GM12878 (cell line): ENCODE results near the gene NSUN7. TPM values are rescaled to one million over a fixed set of nuclear protein-coding genes. Genes with fewer than 3 reads are reported as not detected.

Experiments
- CBX5 ChIP-seq: sonication (generic); IDR thresholded peaks from 2 replicates; pipeline ENCODE4 v1.6.1; 2016; ENCODE audit warnings: low read depth, moderate library complexity, mild to moderate bottlenecking, inconsistent platforms
- CREB1 ChIP-seq: IDR thresholded peaks from 2 replicates; pipeline ENCODE4 v1.6.1; 2012; ENCODE audit warnings: low read depth, mild to moderate bottlenecking, inconsistent platforms
- CTCF ChIP-seq, 3 experiments: IDR thresholded peaks in 2 of 3; conservative IDR thresholded peaks in 1 of 3; 2 replicates each; pipeline ENCODE4 v1.5.1; 2011; ENCODE audit warnings: low read depth in 3 of 3, low read length in 3 of 3, mild to moderate bottlenecking in 3 of 3, control low read depth in 2 of 3, moderate library complexity in 2 of 3, inconsistent platforms in 1 of 3, mixed read lengths in 1 of 3; ENCODE audit not compliant: control insufficient read depth in 2 of 3, insufficient read depth in 1 of 3; ENCODE audit errors: extremely low read depth in 1 of 3
- IKZF1 ChIP-seq: fragments of 450-650 bp; conservative IDR thresholded peaks from 2 replicates; pipeline ENCODE4 v1.6.1; 2017; ENCODE audit warnings: antibody characterized with exemption, mild to moderate bottlenecking
- IKZF2 ChIP-seq, 2 experiments: fragments of 450-650 bp; IDR thresholded peaks; 2 replicates each; pipeline ENCODE4 v1.6.1; 2017; ENCODE audit warnings: mild to moderate bottlenecking in 2 of 2, moderate library complexity in 2 of 2
- MLLT1 ChIP-seq: fragments of 450-650 bp; IDR thresholded peaks from 2 replicates; pipeline ENCODE4 v1.6.1; 2016; ENCODE audit warnings: mild to moderate bottlenecking
- NFYA ChIP-seq: IDR thresholded peaks from 2 replicates; pipeline ENCODE4 v1.6.1; 2011; ENCODE audit warnings: low read depth, mild to moderate bottlenecking, low read length, improper control_type of control experiment, borderline replicate concordance
- NR2C1 ChIP-seq: fragments of 450-650 bp; IDR thresholded peaks from 2 replicates; pipeline ENCODE4 v1.6.1; 2017; ENCODE audit warnings: antibody characterized with exemption, mild to moderate bottlenecking, moderate library complexity
- POLR2AphosphoS2 ChIP-seq: IDR thresholded peaks from 2 replicates; pipeline ENCODE4 v1.6.1; 2011; ENCODE audit warnings: low read depth, mild to moderate bottlenecking, low read length, improper control_type of control experiment, moderate library complexity
- RAD21 ChIP-seq: IDR thresholded peaks from 2 replicates; pipeline ENCODE4 v1.6.1; 2011; ENCODE audit warnings: mild to moderate bottlenecking, low read depth, low read length, moderate library complexity; ENCODE audit not compliant: insufficient read depth
- SMC3 ChIP-seq: IDR thresholded peaks from 2 replicates; pipeline ENCODE4 v1.6.1; 2011; ENCODE audit warnings: low read length, improper control_type of control experiment, borderline replicate concordance
- SUZ12 ChIP-seq: fragments of 200-600 bp; sonication (generic); IDR thresholded peaks from one replicate; pipeline ENCODE4 v1.6.1; 2018; ENCODE audit warnings: antibody characterized with exemption, mild to moderate bottlenecking; ENCODE audit not compliant: unreplicated experiment
- TBL1XR1 ChIP-seq: IDR thresholded peaks from 2 replicates; pipeline ENCODE4 v1.6.1; 2012; ENCODE audit warnings: low read depth, low read length, improper control_type of control experiment
- TCF12 ChIP-seq: IDR thresholded peaks from 2 replicates; pipeline ENCODE4 v1.6.1; 2011; ENCODE audit warnings: low read depth, mild to moderate bottlenecking, low read length
- TCF3 ChIP-seq: IDR thresholded peaks from 2 replicates; pipeline ENCODE4 v1.6.1; 2012; ENCODE audit warnings: low read depth, mild to moderate bottlenecking, low read length, borderline replicate concordance; ENCODE audit not compliant: insufficient read depth
- WRNIP1 ChIP-seq: IDR thresholded peaks from 2 replicates; pipeline ENCODE4 v1.6.1; 2011; ENCODE audit warnings: low read depth, low read length, improper control_type of control experiment, borderline replicate concordance
- YBX1 ChIP-seq: fragments of 450-650 bp; IDR thresholded peaks from 2 replicates; pipeline ENCODE4 v1.6.1; 2016; ENCODE audit warnings: antibody characterized with exemption
- YY1 ChIP-seq: IDR thresholded peaks from 2 replicates; pipeline ENCODE4 v1.6.1; 2011; ENCODE audit warnings: low read depth, mild to moderate bottlenecking, low read length
- ZNF207 ChIP-seq: fragments of 450-650 bp; IDR thresholded peaks from 2 replicates; pipeline ENCODE4 v1.6.1; 2014; ENCODE audit warnings: antibody characterized with exemption, mild to moderate bottlenecking, borderline replicate concordance
- ZNF217 ChIP-seq: fragments of 450-650 bp; IDR thresholded peaks from 2 replicates; pipeline ENCODE4 v1.6.1; 2017; ENCODE audit warnings: antibody characterized with exemption, mild to moderate bottlenecking
- polyA plus RNA-seq, 11 experiments: library from polyadenylated mRNA; depleted of rRNA in 4 of 11; unstranded in 6 of 11; stranded (reverse) in 5 of 11; fragments of >200 nt; fragmentation: Nextera tagmentation in 4 of 11; fragmentation: Illumina TruSeq in 1 of 11; extraction: Ambion mirVana in 4 of 11; extraction: Trizol in 1 of 11; gene quantifications; 1 replicate in 1 of 11; 2 replicates in 10 of 11; pipeline versions ENCODE4 v1.2.1 to v1.2.3, GENCODE V29; 2011 to 2016; ENCODE audit warnings: inconsistent platforms in 2 of 11, missing spikeins in 2 of 11, low read depth in 1 of 11
- total RNA-seq, 4 experiments: library from RNA; depleted of rRNA in 3 of 4; stranded (reverse); fragments of >200 nt in 3 of 4; fragmentation: Illumina TruSeq in 1 of 4; extraction: Trizol in 1 of 4; gene quantifications; 2 replicates each; pipeline versions ENCODE4 v1.2.1 to v1.2.3, GENCODE V29; 2013 to 2021
- TF ChIP-seq, protein P1 (sequence below): fragments of 450-650 bp; IDR thresholded peaks from 2 replicates; pipeline ENCODE4 v1.6.1; 2016; ENCODE audit warnings: mild to moderate bottlenecking
- TF ChIP-seq, protein P2 (sequence below): IDR thresholded peaks from 2 replicates; pipeline ENCODE4 v1.6.1; 2011; ENCODE audit warnings: low read depth, low read length, improper control_type of control experiment, borderline replicate concordance
- TF ChIP-seq, protein P3 (sequence below): fragments of 150-350 bp; IDR thresholded peaks from 2 replicates; pipeline ENCODE4 v1.6.1; 2014; ENCODE audit warnings: mild to moderate bottlenecking, low read depth, low read length

The NSUN7 gene
- total and polyA plus RNA-seq, 10 of the 15 experiments (the other 5 are each of a cell fraction or from before 2014, with no cell fraction given), result 0.02 to 0.21 (median 0.15) TPM; not detected in 3

GRCh38 chr4:40840985-40841571 is 91.3 kb downstream of the NSUN7 start (continued):
- TF ChIP-seq MLLT1 (0 out of 2 replicates have a peak, but pooled peaks have one; percentile 23), NR2C1 (no peak), SUZ12 (no peak), CBX5 (no peak), NFYA (no peak), IKZF1 (peak; percentile 52), YBX1 (no peak), POLR2AphosphoS2 (no peak), RAD21 (peak; percentile 41), IKZF2 (IDR thresholded peaks at IDR 0.05) (peak; percentile 72 to 75), WRNIP1 (no peak), ZNF217 (no peak), TCF12 (peak; percentile 73), YY1 (peak; percentile 62; the same call in 1 of the 2 replicates), TBL1XR1 (0 out of 2 replicates have a peak, but pooled peaks have one; percentile 38), ZNF207 (no peak), SMC3 (peak; percentile 61), CTCF (IDR thresholded peaks at IDR 0.05 in 2 of 3, conservative IDR thresholded peaks at IDR 0.05 in 1 of 3; ENCODE audit: control insufficient read depth in 2 of 3, extremely low read depth in 1 of 3, insufficient read depth in 1 of 3, low read depth in 3 of 3, low read length in 3 of 3) (peak; percentile 67 to 87 (median 78)), CREB1 (0 out of 2 replicates have a peak, but pooled peaks have one; percentile 37), TCF3 (peak; percentile 34; the same call in 1 of the 2 replicates)
- TF ChIP-seq, protein P1, sequence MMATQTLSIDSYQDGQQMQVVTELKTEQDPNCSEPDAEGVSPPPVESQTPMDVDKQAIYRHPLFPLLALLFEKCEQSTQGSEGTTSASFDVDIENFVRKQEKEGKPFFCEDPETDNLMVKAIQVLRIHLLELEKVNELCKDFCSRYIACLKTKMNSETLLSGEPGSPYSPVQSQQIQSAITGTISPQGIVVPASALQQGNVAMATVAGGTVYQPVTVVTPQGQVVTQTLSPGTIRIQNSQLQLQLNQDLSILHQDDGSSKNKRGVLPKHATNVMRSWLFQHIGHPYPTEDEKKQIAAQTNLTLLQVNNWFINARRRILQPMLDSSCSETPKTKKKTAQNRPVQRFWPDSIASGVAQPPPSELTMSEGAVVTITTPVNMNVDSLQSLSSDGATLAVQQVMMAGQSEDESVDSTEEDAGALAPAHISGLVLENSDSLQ, result peak; percentile 52
- TF ChIP-seq, protein P2, sequence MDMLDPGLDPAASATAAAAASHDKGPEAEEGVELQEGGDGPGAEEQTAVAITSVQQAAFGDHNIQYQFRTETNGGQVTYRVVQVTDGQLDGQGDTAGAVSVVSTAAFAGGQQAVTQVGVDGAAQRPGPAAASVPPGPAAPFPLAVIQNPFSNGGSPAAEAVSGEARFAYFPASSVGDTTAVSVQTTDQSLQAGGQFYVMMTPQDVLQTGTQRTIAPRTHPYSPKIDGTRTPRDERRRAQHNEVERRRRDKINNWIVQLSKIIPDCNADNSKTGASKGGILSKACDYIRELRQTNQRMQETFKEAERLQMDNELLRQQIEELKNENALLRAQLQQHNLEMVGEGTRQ, result no peak
- TF ChIP-seq, protein P3, sequence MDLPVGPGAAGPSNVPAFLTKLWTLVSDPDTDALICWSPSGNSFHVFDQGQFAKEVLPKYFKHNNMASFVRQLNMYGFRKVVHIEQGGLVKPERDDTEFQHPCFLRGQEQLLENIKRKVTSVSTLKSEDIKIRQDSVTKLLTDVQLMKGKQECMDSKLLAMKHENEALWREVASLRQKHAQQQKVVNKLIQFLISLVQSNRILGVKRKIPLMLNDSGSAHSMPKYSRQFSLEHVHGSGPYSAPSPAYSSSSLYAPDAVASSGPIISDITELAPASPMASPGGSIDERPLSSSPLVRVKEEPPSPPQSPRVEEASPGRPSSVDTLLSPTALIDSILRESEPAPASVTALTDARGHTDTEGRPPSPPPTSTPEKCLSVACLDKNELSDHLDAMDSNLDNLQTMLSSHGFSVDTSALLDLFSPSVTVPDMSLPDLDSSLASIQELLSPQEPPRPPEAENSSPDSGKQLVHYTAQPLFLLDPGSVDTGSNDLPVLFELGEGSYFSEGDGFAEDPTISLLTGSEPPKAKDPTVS, result no peak
